DND-41 (cell line): ENCODE data around the gene ARPC2.
A peak's percentile ranks its signal among the peaks of the same experiment; 100 is the strongest.

Source experiments
- ATAC-seq: fragments of 200-7000 bp; cut with Tn5 transposase; 3 replicates; pipeline ENCODE4 v1.9.1; 2021; ENCODE audit warnings: low read depth; ENCODE audit not compliant: insufficient read depth
- DNase-seq: peaks from one replicate; pipeline ENCODE4 v3.0.0-alpha.2; 2020
- H2AFZ ChIP-seq: 2 replicates; pipeline ENCODE4 v1.6.0; 2012; ENCODE audit warnings: low read depth, low read length
- H3K27ac ChIP-seq: 2 replicates; pipeline ENCODE4 v1.5.1; 2012; ENCODE audit warnings: low read length, inconsistent platforms
- H3K27me3 ChIP-seq: fragments of 200-600 bp; sonication (generic); 2 replicates; pipeline ENCODE4 v1.6.0; 2012; ENCODE audit warnings: low read length, mild to moderate bottlenecking, inconsistent platforms; ENCODE audit not compliant: insufficient read depth, poor library complexity
- H3K36me3 ChIP-seq: 2 replicates; pipeline ENCODE4 v1.5.1; 2012; ENCODE audit warnings: low read length, inconsistent platforms; ENCODE audit not compliant: insufficient read depth
- H3K4me1 ChIP-seq: 2 replicates; pipeline ENCODE4 v1.5.1; 2012; ENCODE audit warnings: mild to moderate bottlenecking, low read length; ENCODE audit not compliant: insufficient read depth
- H3K4me2 ChIP-seq: 2 replicates; pipeline ENCODE4 v1.6.0; 2012; ENCODE audit warnings: mild to moderate bottlenecking, moderate library complexity, low read length, inconsistent platforms; ENCODE audit not compliant: insufficient read depth
- H3K4me3 ChIP-seq, 2 experiments: fragments of 200-600 bp in 1 of 2; shearing (Covaris generic) in 1 of 2; 2 replicates each; pipeline ENCODE4 v1.5.1; 2012 to 2016; ENCODE audit warnings: inconsistent platforms in 2 of 2, low read length in 2 of 2, mild to moderate bottlenecking in 2 of 2, low read depth in 1 of 2, moderate library complexity in 1 of 2
- H3K79me2 ChIP-seq: 2 replicates; pipeline ENCODE4 v1.6.0; 2012; ENCODE audit warnings: low read length, inconsistent platforms; ENCODE audit not compliant: insufficient read depth
- H3K9ac ChIP-seq: 2 replicates; pipeline ENCODE4 v1.6.0; 2012; ENCODE audit warnings: low read depth, mild to moderate bottlenecking, inconsistent platforms, low read length, moderate library complexity
- H3K9me3 ChIP-seq: 2 replicates; pipeline ENCODE4 v1.5.1; 2012; ENCODE audit warnings: low read length, moderate library complexity, mild to moderate bottlenecking, inconsistent platforms; ENCODE audit not compliant: insufficient read depth, severe bottlenecking
- H4K20me1 ChIP-seq: 2 replicates; pipeline ENCODE4 v1.6.0; 2012; ENCODE audit warnings: low read length; ENCODE audit not compliant: insufficient read depth
- EZH2 ChIP-seq: IDR thresholded peaks from 3 replicates; pipeline ENCODE4 v1.6.1; 2012; ENCODE audit warnings: borderline replicate concordance, low read depth, mild to moderate bottlenecking, moderate library complexity, low read length, inconsistent platforms; ENCODE audit not compliant: severe bottlenecking
- TF ChIP-seq, protein P1 (sequence below): IDR thresholded peaks from 2 replicates; pipeline ENCODE4 v1.5.1; 2012; ENCODE audit warnings: borderline replicate concordance, low read length, moderate library complexity, mild to moderate bottlenecking; ENCODE audit not compliant: poor library complexity, severe bottlenecking; ENCODE audit errors: extremely low read depth

Gene ARPC2

DNA sequence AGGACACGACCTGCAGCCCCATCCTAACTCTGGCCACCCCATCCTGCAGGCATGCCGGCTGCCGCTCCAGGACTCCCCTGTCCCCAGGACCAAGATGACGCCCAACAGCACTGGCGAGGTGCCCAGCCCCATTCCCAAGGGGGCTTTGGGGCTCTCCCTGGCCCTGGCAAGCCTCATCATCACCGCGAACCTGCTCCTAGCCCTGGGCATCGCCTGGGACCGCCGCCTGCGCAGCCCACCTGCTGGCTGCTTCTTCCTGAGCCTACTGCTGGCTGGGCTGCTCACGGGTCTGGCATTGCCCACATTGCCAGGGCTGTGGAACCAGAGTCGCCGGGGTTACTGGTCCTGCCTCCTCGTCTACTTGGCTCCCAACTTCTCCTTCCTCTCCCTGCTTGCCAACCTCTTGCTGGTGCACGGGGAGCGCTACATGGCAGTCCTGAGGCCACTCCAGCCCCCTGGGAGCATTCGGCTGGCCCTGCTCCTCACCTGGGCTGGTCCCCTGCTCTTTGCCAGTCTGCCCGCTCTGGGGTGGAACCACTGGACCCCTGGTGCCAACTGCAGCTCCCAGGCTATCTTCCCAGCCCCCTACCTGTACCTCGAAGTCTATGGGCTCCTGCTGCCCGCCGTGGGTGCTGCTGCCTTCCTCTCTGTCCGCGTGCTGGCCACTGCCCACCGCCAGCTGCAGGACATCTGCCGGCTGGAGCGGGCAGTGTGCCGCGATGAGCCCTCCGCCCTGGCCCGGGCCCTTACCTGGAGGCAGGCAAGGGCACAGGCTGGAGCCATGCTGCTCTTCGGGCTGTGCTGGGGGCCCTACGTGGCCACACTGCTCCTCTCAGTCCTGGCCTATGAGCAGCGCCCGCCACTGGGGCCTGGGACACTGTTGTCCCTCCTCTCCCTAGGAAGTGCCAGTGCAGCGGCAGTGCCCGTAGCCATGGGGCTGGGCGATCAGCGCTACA is 45.9 kb downstream of the ARPC2 start:
- Histone ChIP-seq H3K4me2 (no peak overlapping the region), H3K36me3 (peaks cover 50% of the 10 kb centered on the region), H3K4me3 (no peak overlapping the region), H3K27ac (no peak overlapping the region), H3K4me1 (peaks cover 11% of the 10 kb centered on the region), H3K79me2 (peaks cover 9% of the 10 kb centered on the region), H3K9me3 (no peaks in the 10 kb centered on the region), H3K27me3 (no peaks in the 10 kb centered on the region), H2AFZ (no peak overlapping the region), H3K9ac (no peak overlapping the region), H4K20me1 (peaks cover 26% of the 10 kb centered on the region)
- DNase-seq, result no peak
- no peak for ATAC-seq
- TF ChIP-seq EZH2, result no peak
- TF ChIP-seq, protein P1, sequence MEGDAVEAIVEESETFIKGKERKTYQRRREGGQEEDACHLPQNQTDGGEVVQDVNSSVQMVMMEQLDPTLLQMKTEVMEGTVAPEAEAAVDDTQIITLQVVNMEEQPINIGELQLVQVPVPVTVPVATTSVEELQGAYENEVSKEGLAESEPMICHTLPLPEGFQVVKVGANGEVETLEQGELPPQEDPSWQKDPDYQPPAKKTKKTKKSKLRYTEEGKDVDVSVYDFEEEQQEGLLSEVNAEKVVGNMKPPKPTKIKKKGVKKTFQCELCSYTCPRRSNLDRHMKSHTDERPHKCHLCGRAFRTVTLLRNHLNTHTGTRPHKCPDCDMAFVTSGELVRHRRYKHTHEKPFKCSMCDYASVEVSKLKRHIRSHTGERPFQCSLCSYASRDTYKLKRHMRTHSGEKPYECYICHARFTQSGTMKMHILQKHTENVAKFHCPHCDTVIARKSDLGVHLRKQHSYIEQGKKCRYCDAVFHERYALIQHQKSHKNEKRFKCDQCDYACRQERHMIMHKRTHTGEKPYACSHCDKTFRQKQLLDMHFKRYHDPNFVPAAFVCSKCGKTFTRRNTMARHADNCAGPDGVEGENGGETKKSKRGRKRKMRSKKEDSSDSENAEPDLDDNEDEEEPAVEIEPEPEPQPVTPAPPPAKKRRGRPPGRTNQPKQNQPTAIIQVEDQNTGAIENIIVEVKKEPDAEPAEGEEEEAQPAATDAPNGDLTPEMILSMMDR, result no peak

DNA sequence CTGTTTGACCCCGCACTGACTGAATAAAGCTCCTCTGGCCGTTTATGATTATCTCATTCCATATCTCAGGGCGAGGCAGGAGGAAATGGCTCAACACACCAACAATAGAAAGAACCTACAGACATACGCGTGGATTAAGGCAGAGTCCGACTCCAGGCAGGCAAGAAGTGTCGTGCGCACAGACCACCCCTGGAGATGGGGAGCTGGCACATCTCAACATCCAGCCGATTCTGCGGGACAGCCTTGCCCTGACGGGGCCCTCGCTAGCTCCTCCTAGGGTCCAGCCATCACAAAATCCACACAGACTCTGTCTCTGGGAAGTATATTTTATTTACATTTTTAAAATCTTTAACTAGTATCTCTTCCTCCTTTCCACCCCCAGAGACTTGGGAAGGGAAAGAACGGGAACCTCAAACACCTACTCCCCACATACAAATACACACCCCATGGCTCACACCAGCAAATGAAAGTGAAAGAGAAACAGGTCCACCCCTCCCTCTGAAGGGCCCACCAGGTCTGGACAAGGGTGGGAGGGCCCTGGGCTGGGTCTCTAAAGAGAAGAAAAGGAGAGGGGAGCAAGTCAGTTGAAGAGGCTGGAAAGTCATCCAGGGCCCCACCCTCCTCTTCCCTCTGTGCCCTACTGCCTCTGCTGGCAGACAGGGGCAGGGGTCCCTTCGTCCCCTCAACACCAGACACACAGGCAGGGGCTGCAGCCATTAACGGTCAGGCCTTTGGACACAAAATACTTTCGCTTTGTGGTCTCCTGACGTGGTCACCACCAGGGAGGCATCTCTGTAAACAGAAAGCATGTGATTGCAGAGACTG is 47.0 kb downstream of the ARPC2 start:
- Histone ChIP-seq H3K9me3 (no peaks in the 10 kb centered on the region), H3K4me3 (no peak overlapping the region), H3K79me2 (peaks cover 15% of the 10 kb centered on the region), H3K27ac (no peak overlapping the region; the same call in 1 of the 2 replicates), H3K4me2 (no peak overlapping the region), H2AFZ (no peak overlapping the region), H3K36me3 (peaks cover 50% of the 10 kb centered on the region), H3K9ac (no peak overlapping the region), H3K4me1 (peaks cover 16% of the 10 kb centered on the region), H4K20me1 (peaks cover 27% of the 10 kb centered on the region), H3K27me3 (no peaks in the 10 kb centered on the region)
- peak; percentile 58 for DNase-seq
- peak; percentile 83 for ATAC-seq
- no peak for TF ChIP-seq EZH2
- TF ChIP-seq, protein P1, result peak; percentile 10

DNA sequence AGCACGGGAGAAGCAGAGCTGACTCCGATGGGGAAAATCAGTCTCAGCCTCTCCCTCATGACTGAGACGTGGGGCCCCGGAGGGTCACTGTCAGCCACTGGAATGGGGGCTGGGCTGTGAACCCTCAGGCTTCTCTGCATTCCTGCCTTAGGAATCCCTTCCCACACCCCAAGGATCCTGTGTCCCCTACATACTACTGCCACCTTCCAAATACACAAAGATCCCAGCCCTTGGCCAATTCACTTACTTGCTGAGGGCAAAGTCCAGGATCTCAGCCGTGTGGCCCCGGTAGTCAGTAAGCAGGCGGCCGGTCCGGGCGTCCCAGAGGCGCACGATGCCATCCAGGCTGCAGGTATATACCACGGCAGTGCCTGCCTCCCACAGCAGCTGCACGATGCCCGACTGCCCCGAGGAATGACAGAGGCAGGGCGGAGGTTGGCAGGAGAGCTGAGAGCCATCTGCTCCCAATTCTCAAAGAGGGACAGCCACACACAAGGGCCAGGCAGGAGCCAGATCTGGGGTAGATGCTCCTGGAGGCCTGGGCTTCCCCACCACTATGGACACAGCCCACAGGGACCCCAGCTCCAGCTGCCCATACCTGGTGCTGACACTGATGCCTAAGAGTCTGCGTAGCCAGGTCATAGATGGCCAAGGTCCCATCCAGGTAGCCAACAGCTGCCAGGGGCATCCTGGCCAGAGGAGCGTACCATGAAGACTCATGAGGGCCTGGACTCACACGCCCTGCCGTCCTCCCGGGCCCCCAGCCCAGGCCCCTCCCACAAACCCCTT is 48.0 kb downstream of the ARPC2 start:
- no peaks in the 10 kb centered on the region for H3K27me3 ChIP-seq
- H2AFZ ChIP-seq, result no peak overlapping the region
- H4K20me1 ChIP-seq, result peaks cover 31% of the 10 kb centered on the region
- no peaks in the 10 kb centered on the region for H3K9me3 ChIP-seq
- no peak overlapping the region for H3K9ac ChIP-seq
- peaks cover 50% of the 10 kb centered on the region for H3K36me3 ChIP-seq
- TF ChIP-seq, protein P1, result no peak
- TF ChIP-seq EZH2, result no peak
- no peak for ATAC-seq
- H3K79me2 ChIP-seq, result peaks cover 24% of the 10 kb centered on the region
- no peak for DNase-seq
- H3K4me2 ChIP-seq, result no peak overlapping the region
- H3K4me3 ChIP-seq, result no peak overlapping the region
- no peak overlapping the region for H3K27ac ChIP-seq
- peaks cover 20% of the 10 kb centered on the region for H3K4me1 ChIP-seq
